GM12864 (cell line): ENCODE results near the gene HEG1.

Experiments used
- DNase-seq: peaks from one replicate; pipeline ENCODE4 v3.0.0-alpha.2; 2011; ENCODE audit warnings: low read depth
- H3K4me3 ChIP-seq: 2 replicates; pipeline ENCODE4 v1.5.1; 2011; ENCODE audit warnings: mild to moderate bottlenecking, low read depth, low read length, control low read depth
- TF ChIP-seq, protein P1 (sequence below): IDR thresholded peaks from 2 replicates; pipeline ENCODE4 v1.5.1; 2011; ENCODE audit warnings: low read depth, mild to moderate bottlenecking, moderate library complexity, low read length, control low read depth, inconsistent platforms; ENCODE audit errors: missing control alignments

Gene HEG1

DNA sequence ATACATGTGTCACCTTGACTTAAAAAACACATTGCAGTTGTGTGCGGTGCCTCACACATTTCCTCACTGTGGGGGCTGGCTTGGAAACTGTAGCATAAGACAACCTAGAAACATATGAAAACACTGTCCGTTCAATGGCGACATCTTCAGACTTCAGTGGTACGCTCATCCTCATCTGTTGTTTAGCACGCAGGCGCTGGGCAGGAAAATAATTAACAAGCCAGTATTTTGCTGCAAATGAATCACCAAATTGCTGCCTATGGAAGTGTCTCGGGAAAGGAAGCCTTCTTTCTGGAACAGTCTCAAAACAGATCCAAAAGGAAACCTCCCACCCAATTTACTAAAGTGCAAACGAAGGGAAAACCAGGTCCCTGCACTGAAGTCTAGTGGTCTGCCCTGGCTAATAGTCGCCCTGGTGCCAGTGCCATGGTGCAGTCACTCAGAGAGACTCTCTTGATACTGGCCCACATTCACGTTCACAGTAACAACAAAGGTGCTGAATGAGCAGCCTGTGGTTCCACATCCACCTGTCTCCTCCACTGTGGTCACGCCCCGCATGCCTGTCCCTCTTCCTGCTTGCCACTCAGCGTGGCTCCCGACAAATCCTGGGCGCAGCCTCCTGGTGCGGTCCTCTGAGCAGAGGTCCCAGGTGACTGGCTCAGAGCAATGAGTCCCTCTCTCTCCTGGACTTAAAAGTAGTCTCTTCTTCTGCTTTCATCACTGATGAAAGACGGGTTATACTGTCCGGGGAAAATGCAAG is 85.7 kb downstream of the HEG1 start:
- H3K4me3 ChIP-seq = no peak overlapping the region
- TF ChIP-seq, protein P1, sequence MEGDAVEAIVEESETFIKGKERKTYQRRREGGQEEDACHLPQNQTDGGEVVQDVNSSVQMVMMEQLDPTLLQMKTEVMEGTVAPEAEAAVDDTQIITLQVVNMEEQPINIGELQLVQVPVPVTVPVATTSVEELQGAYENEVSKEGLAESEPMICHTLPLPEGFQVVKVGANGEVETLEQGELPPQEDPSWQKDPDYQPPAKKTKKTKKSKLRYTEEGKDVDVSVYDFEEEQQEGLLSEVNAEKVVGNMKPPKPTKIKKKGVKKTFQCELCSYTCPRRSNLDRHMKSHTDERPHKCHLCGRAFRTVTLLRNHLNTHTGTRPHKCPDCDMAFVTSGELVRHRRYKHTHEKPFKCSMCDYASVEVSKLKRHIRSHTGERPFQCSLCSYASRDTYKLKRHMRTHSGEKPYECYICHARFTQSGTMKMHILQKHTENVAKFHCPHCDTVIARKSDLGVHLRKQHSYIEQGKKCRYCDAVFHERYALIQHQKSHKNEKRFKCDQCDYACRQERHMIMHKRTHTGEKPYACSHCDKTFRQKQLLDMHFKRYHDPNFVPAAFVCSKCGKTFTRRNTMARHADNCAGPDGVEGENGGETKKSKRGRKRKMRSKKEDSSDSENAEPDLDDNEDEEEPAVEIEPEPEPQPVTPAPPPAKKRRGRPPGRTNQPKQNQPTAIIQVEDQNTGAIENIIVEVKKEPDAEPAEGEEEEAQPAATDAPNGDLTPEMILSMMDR = no peak
- DNase-seq = no peak

DNA sequence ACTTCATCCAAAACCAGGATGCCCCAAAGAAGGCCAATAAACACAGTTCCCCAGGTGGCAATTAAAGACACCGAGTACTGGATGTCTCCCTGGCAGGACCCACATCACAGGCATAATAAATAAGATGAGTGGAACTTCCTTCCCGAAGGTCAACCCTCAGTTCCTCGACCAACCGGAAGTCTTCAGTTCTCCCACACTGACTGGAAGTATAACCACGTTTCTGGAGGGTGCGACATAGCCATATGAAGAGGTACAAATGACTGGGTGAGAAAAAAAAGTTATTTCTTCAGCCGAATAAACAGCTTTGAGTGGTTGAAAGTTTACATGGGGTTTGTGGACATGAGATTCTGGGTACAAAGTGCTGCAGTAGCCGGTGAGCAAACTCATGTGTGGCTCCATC is 86.6 kb downstream of the HEG1 start:
- TF ChIP-seq, protein P1 = no peak

DNA sequence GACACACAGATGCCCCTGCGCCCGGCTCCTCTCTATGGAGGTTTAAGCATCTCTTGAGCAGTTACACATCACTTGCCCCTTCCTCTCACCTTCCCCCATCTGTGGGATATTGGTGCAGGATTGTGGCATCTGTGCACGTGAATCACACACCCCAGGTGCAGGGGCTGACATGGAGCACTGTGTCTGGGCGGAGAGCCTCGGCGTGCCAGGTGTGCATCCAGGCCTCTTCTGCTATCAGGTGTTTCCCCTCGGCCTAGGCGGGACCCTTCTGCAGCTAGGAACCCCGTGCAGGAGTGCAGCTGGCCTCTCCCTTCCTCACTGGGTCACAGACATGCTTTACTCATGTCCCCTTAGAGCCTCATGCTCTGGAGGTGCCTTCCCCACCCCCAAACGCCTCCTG is 87.8 kb downstream of the HEG1 start:
- TF ChIP-seq, protein P1 = no peak
- H3K4me3 ChIP-seq = no peak overlapping the region
- no peak for DNase-seq

More for the DNA sequence above, 86.6 kb downstream of the HEG1 start:
- no peak overlapping the region for H3K4me3 ChIP-seq
- no peak for DNase-seq

DNA sequence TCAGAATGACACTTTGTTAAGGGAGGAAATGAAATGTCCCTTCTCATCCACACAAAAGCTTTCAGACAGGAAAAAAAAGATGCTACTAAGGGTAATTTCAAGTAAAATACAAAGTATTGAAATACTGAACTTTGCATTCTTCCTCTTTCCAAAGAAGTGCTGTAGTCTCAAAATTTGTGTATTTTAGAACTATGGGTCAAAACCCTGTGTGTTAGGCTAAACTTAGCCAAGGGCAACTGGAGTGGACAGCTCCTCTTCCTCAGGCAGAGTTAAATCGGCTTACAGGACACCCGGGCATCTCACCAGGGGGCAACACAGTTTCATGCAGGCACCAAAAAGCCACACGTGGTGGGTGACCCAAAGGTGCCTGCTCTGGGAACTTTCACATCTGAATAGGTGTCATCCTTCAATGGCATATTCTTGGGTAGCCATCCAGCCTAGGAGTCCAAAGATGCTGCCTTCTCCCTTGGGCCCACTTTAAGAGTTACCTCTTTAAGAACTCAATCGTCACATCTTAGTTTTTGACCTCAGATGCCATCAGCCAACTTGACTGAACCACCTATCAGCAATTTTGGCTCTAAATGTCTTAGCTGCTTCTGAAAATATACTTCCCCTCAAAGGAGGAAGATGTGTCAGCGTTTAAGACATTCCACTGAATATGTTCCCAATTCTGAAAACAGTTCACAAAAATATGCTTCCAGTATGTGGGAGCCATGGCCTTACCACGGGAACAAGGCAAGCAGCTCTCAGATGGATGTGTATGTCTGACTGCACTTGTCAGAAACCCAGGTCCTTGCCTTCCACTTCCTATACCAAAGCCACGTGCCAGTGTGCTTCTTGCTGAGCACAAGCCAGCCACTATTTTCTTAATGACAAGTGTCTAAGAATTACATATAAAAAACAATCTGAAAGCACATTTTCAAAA is 89.0 kb downstream of the HEG1 start:
- no peak for DNase-seq
- TF ChIP-seq, protein P1 = no peak
- no peak overlapping the region for H3K4me3 ChIP-seq

DNA sequence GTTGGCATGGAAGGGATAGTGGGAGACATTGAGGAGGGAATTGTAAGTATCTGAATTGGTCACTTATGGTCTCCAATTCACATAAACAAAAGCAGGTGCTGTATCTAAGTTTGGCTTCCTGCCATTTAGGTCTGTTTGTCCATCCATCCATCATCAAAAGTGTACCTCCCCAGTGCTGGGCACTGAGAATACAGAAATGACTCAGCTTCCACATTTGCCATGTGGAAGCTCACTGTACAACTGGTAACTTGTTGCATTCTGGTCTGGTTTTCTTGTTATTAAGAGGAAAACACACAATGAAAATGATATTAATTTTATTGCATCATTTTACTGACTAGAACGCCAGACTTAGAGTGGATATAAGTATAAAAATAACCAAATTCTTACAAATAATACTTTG is 90.4 kb downstream of the HEG1 start:
- H3K4me3 ChIP-seq = no peak overlapping the region
- TF ChIP-seq, protein P1 = no peak
- no peak for DNase-seq

DNA sequence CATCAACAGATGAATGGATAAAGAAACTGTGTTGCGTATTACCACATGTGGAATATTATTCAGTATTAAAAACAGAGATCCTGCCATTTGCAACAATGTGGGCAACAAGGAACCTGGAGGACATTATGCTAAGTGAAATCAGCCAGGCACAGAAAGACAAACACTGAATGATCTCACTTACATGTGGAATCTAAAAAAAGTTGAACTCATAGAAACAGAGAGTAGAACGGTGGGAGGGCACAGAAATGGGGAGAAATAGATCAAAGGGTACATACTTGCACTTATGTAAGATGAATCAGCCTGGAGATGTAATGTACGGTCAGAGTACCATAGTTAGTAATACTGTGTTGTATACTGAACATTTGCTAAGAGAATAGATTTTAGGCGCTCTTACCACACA is 91.4 kb downstream of the HEG1 start:
- DNase-seq = no peak
- TF ChIP-seq, protein P1 = no peak
- no peak overlapping the region for H3K4me3 ChIP-seq
